Limb (tissue), 2 donors: ENCODE results near the gene AGPAT3.

Source experiments
- DNase-seq, 2 donors: peaks; one replicate each; pipeline ENCODE4 v3.0.0-alpha.2; 2016; ENCODE audit errors: extremely low spot score in 2 of 2

Gene AGPAT3

DNA sequence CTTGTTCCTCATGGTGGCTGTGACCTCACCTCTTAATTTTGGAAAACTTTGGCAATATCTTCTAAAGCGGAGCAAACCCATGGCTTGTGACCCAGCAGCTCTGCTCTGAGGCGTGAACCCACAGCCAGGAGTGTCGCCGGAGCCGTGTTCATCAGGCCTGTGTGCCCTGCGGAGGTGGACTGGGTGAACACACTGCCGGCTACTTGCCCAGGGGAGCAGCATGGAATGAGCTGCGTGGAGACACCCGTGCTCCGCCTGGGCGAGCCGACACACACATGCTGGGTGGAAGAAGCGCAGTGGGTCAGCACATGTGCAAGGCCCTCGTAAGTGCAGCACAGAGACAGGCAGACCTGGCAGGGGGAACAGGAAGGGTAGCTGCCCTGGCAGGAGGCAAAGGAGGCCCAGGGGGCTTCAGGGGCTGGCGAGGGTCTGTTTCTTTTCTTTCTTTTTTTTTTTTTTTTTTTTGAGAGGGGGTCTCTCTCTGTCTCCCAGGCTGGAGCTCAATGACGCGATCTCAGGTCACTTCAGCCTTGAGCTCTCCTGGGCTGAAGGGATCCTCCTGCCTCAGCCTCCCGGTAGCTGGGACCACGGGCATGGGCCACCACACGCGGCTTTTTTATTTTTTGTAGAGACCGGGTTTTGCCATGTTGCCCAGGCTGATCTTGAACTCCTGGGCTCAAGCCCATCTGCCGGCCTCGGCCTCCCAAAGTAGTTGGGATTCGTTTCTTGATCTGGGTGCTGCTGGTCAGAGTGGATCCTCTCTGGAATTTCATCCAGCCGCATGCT is 41.8 kb downstream of the AGPAT3 start:
- DNase-seq: no peak

DNA sequence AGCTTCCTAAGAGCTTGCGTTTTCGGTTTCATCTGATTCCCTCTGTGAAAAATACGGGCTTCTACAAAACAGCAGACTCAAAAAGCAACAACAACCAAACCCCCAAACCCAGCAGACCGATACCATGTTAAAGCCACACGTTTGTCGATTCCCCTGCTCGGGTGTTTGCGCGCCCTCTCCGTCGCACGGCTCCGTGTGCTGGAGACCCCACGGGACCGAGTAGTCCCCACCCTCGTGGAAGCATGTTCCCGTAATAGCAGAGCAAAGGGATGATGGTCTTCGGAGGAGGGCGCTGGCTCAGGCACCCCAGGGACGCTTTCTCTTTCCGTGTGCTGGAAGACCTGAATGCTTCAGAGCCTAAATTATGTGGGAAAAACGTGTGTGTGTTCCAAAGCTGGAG is 42.7 kb downstream of the AGPAT3 start:
- DNase-seq: no peak

DNA sequence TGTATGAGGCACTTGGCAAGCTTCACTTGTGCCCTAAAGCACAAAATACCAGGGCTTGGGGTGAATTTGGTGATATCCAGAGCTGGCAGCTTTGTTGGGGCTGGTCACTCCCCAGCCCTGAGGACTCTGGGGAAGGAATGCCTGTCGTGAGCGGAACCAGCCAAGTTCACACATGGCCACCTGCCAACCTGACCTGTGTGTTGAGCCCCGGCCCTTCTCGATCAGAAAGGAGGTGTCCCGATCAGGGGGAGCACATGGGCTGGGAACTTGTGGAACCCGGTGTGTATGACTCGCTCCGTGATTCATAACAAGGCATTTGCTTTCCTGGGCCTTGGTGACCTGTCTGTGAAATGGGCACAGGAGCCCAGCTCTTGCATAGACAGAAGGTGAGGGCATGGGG is 43.1 kb downstream of the AGPAT3 start:
- DNase-seq: no peak

DNA sequence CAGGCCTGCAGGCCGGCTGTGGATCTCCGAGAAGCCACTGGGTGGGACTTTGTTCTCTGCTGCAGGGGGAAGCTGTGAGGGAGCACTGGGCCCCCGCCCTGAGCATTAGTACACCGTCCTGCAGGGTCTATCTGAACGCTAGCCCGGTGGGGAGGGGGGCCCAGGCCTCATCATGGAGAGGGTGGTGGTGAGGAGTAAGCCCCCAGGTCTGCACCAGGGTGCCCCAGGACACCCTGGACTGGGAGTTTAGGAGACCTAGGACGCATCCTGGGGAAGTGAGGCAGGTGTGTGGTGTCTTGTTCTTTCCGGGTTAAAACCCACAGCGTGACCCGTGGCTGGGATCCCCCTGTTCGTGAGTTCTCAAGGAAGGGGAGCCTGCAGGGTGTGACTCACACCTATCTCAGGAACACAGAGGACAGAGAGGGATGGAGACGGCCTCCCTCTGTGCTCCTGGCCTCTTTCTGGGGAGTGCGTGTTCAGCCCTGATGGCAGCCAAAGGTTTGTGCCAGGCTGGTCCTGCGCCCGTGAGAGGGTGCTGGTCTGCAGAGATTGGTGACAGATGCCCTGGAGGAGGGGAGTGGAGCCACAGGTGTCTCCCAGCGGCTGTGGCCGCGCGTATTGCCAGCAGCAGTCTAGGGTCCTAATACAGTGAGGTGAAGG is 44.8 kb downstream of the AGPAT3 start:
- no peak for DNase-seq

DNA sequence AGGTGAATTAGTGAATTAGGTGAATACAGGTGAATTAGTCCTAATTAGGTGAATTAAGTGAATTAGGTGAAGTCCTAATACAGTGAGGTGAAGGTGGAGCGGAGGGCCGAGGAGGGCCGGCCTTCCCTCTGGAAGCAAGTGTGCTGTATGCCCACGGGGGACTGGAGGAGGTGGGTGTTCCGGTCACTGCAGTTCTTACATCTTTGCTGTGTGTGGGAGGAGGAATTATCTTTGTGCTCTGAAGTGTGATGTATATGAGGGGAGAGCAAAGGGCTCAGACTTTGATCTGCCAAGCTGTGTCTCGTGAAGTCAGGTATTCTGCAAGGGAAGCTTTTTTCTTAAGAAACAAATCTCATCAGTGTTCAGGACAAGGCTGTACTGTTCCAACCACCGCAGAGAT is 45.4 kb downstream of the AGPAT3 start:
- no peak for DNase-seq

DNA sequence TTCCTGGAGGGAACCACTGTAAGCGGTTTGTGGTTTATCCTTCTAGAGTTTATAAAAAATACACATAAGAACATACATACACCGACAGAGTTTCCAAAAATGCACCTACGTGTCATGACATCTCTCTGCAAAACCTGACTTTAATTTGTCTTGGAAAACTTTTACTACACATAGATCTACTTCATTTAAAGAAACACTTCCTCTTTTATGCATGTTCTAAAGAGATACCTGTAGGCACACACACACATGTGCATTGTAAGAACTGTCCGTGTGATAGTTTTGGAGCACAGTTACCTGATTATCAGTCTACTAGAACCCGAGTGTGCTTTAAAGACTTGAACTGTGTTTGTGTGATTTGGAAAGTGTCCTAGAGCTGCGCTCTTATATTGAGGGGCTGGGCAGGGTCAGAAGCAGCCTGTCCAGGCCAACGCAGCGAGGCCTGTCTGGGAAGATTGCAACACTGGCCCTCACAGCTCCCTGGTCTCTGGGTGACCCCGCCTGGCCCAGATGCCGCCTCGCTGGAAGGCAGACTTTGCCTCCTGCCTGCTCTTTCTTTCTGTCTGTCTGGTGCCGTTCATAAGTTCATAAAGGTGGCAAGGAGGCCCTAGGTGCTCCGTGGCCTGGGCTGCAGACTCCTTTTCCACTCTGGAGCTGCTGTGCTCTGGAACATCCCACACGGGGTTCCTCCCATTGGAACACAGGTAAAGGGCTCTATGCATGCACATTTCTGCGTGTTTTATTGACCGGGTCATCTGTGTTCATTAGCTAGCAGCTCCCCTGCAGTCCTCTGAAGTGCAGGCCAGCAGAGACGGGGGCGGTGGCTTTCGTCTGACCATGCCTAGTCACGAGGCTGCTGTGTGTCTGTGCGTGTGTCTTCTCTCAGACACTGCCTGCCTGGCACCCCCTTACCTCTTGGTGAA is 46.3 kb downstream of the AGPAT3 start:
- DNase-seq: no peak

DNA sequence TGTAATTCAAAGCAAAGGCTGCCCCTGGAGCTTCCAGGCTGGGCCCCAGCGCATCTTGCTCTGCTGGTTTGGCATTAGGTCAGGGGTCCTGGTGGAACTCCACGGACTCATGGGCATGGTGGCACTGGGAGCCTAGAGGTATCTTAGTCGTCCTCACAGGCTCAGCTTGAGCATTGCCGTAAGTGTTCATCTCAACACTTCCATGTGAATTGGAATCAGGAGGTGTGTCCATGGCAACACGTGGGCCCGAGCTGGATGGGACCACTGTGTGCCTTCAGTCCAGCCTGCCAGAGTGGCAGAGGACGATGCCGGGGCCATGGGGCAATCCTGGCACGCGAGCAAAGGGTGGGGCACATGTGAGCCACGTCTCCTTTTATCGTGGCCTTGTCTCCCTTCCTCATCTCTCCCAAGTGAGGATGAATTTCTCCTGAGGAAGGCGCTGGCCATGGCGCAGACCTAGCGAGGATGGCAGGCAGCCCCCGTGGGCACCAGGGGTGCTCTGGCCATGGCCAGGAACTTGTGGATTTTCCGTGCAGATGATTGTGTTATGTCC is 47.0 kb downstream of the AGPAT3 start:
- no peak for DNase-seq

DNA sequence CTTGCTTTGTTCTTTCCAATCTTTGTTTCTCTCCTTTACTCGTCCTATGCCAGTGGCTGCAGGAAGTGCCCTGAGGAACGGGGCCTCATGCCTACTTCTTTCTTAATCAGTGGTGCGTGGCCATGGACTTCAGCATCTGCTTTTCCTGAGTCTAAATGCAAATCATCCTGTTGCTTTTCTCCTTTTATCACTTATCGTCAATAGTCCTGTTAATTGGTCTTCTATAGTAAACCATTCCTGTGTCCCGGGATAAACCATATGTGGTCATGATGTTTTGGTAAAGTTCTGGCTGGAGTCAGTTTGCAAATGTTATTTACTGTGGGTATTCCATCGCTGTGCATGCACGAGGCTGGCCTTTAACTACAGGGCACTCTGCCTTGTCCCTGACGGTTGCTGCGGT is 47.5 kb downstream of the AGPAT3 start:
- DNase-seq: no peak

DNA sequence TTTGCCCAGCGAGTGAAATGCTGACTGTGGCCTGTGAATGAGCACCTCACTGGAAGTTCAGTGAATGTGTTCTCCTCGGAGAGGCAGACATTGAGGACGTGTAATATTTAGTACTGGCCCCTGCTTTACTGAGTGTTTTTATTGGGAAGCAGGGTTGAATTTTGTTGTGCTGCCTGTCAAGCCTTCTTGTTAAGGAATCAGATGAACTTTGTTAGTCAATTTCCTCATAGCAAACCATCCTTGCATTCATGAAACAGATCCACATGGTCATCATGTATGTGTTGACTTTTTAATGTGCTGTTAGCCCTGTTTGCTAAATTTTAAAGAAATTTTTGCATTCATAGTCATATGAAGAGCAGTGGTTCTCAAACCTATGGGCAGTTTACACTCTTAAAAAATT is 47.9 kb downstream of the AGPAT3 start:
- DNase-seq: no peak

DNA sequence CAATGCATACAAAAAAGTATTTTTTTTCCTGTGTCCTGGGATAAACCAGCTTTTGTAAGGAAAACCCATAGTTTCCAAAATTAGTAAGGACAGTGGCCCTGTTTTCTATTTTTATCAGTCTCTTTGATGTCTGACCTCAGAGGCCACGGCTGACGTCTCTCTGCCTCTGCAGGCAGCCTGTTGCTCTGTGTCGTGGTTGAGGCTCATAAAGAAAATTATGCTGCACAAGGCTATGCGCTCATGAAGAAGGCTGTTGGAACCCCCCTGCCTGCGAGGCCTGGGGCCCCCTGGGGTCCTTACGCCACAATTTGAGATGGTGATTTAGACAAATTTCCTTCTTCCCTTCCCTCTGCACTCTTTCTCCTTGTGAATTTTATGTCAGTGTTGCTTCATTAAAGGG is 48.9 kb downstream of the AGPAT3 start:
- DNase-seq: peak in 1 of 2 donors; percentile 27

DNA sequence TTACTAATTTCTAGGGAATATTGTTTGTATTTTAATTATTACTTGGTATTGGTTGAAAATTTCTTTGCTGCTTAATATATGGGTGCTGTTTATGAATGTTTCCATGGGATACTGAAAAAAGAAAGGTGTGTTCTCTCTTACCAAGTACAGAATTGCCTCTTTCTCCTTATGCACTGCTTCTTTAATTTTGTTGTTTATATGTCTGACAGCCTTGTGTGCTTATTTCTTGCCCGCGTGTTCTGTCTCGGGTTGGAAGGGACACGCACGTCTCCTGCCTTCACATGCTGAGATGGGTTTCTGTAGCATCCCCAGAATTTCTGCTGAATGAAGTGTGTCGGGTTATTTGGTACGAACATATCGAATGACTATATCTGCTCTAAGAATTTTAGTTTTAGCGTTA is 51.1 kb downstream of the AGPAT3 start:
- no peak for DNase-seq

DNA sequence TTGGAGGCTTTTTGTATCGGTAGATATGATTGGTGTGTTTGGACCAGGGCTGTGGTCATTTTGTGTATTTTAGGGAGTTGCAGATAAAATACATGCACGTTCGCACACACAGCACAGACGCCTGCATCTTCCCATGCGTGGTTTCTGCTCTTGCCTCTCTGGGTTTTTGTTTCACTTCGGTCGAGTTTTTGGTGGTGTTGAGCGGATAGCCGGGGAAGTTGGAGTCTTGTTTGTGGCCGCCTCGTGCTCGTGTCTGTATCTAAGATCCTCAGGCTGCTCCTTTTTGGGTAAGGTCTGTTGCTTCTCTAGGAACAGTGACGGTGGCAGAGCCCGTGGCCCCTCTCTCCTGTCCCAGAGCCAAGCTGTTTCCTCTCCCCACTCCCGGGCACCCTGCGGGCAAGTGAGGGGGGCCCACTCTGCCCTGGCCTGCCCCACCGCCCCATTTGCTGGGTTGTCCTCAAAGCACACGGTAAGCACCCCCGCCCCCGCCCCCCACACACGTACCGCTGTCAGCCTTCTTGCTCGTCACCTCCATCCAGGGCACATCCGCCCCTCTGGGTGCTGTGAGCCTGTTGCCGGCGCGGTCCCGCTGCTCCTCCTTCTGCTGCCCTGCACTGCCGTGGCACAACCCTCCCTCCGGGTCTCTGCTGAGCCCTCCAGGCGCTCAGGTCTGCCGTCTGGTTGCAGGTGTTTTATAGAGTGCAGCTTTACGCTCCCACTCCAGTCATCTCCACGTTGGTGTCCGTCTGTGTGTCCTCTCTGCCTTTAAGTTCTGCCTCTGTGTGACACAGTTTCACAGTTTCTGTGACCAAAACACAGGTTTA is 51.9 kb downstream of the AGPAT3 start:
- no peak for DNase-seq

DNA sequence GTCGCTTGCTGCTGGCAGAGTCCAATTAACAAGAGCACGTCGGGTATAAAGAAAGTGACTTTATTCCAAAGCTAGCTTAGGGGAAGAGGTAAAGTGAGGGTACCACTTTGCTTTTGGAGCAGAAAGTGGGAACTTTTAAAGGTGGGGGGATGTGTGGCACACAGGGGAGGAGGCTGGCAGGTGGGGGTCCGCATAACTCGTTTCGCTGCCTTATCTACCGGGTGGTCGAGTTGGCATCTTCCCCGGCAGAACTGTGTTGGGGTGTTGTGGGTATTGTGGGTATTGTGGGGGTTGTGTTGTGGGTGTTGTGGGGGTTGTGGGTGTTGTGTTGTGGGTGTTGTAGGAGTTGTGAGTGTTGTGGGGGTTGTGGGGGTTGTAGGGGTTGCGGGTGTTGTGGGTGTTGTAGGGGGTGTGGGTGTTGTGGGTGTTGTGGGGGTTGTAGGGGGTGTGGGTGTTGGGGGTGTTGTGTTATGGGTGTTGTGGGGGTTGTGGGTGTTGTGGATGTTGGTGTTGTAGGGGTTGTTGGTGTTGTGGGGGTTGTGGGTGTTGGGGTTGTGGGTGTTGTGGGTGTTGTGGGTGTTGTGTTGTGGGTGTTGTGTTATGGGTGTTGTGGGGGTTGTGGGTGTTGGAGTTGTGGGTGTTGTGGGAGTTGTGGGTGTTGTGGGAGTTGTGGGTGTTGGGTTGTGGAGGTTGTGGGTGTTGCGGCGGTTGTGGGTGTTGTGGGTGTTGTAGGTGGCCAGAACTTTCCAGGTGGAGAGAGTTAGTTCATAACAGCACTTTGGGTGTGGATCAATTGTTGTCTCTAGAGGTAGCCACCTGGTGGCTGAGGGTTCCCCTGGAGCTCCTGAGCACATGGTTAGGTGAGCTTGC is 52.7 kb downstream of the AGPAT3 start:
- DNase-seq: no peak

DNA sequence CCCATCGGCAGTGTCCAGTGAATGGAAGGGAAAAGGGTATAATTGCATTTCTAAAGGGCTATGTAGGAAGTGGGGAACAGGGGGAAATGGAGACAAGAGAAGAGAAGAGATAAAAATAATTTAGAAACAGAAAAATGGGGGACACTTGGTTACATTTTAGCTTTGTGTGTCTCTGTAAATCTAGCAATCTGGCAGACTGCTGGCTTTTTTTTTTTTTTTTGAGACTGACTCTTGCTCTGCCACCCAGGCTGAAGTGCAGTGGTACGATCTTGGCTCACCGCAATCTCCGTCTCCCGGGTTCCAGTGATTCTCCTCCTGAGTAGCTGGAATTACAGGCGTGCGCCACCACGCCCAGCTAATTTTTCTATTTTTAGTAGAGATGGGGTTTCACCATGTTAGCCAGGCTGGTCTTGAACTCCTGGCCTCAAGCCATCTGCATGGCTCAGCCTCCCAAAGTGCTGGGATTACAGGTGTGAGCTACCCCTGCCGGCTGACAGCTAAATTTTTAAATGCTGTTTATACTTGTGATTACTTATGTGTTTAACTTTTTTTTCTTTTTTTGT is 53.4 kb downstream of the AGPAT3 start:
- DNase-seq: no peak

DNA sequence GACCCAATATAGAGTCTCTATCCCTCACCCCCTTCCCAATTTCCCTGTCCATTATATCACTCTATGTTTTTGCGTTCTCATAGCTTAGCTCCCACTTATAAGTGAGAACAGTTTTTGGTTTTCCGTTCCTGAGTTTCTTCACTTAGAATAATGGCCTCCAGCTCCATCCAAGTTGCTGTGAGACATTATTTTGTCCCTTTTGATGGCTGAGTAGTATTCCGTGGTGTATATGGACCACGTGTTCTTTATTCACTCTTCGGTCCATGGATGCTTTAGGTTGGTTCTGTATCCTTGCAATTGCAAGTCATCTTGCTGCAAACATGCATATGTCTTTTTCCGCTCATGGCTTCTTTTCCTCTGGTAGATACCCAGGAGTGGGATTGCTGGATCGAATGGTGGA is 54.3 kb downstream of the AGPAT3 start:
- DNase-seq: no peak

DNA sequence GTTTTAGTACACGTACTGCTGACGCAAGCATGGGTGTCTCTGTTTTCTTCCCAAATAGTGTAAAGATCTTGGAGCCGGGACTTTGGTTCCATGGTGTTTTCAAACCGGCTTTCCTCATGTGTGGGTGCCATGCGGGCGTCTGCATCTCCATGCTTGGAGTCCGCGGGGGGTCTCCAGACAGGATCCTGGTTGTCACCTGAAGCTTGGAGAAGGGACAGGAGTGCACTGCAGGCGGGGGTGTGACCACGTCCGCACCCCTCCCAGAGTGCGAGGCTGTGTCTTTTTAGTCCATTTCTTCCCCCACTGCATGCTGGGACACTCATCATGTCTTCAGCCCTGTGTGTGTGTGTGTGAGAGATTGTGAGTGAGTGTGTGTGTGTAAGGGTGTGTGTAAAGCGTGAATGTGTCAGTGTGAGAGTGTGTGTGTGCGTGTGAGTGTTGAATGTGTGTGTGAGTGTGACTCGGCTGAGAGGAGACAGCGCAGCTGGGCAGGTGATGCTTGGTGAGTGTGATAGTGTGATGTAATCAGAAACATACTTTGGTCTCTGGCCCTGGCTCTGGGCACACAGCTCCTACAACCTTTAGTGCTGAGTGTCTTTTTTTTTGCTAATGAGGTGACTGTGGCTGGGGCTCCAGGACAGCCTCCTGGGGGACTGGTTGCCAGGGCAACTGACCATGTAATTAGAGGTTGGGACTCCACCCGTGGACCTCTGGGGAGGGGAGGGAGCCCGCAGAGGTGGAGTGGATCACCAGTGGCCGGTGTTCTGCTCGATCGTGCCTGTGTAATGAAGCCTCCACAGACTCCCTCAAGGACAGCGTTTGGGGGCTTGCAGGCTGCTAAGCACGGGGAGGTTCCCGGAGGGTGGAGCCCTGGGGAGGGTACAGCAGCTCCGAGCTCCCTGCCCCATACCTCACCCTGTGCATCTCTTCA is 55.1 kb downstream of the AGPAT3 start:
- DNase-seq: no peak

DNA sequence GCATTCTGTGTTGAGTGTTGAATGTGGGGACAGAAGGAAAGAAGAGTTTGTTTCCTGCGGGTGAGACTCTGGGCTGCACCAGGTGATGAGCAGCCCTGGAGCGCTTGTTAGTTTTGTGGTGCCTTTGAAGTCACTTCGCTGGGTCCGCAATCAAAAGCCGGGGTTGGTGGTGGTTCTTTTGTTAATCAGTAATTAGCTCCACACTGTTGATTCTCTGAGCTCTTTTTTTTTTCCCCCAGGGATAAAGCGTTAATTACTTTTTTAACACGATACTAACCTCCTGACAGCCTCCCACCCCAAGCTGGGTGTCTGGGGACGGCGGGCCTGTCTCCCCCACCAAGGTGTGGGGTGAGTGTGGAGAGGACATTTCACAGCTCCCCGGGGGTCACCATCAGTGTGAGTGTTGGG is 56.6 kb downstream of the AGPAT3 start:
- no peak for DNase-seq
